Measurements from ENCODE around the gene SLC38A5.

GRCh38 chrX:48488034-48488433 lies 18.0 kb upstream of the SLC38A5 start:
- TF ChIP-seq CTCF (IDR thresholded peaks at IDR 0.05) (no peak), POLR2AphosphoS5 (IDR thresholded peaks at IDR 0.05; ENCODE audit: low read depth, low read length) (no peak), EP300 (IDR thresholded peaks at IDR 0.05; ENCODE audit: borderline replicate concordance in 1 of 2, low read depth in 1 of 2, low read length in 1 of 2) (no peak), JUND (IDR thresholded peaks at IDR 0.05) (no peak), TCF12 (IDR thresholded peaks at IDR 0.05) (no peak), GABPA (IDR thresholded peaks at IDR 0.05; ENCODE audit: low read depth) (no peak), FOSL2 (IDR thresholded peaks at IDR 0.05; ENCODE audit: borderline replicate concordance, low read depth) (no peak), IRF3 (IDR thresholded peaks at IDR 0.05; ENCODE audit: low read depth, low read length) (no peak), EZH2phosphoT487 (IDR thresholded peaks at IDR 0.05; ENCODE audit: borderline replicate concordance, low read depth) (no peak), SMC3 (IDR thresholded peaks at IDR 0.05; ENCODE audit: low read depth, low read length) (no peak), FOXM1 (IDR thresholded peaks at IDR 0.05; ENCODE audit: low read depth) (no peak), GATA2 (CRISPR knock-in tag; IDR thresholded peaks at IDR 0.05) (no peak), MAX (IDR thresholded peaks at IDR 0.05; ENCODE audit: low read depth) (no peak)

Measured in SK-N-SH (cell line).